ENCODE results near the gene CRB2.

CRB2 gene

GRCh38 chr9:123400926-123401503 is 45.0 kb downstream of the CRB2 start:
- TF ChIP-seq L3MBTL2 (conservative IDR thresholded peaks at IDR 0.05) = no peak
- TF ChIP-seq ELF4 (IDR thresholded peaks at IDR 0.05) = no peak
- TF ChIP-seq BHLHE40 (IDR thresholded peaks at IDR 0.05; ENCODE audit: borderline replicate concordance) = no peak
- TF ChIP-seq ZNF384 (IDR thresholded peaks at IDR 0.05) = no peak
- no peak for TF ChIP-seq LEF1 (IDR thresholded peaks at IDR 0.05; ENCODE audit: borderline replicate concordance)
- TF ChIP-seq CTBP1 (IDR thresholded peaks at IDR 0.05; ENCODE audit: borderline replicate concordance) = no peak
- TF ChIP-seq FOXM1 (IDR thresholded peaks at IDR 0.05; ENCODE audit: borderline replicate concordance) = no peak
- no peak for TF ChIP-seq NFRKB (IDR thresholded peaks at IDR 0.05)
- no peak for TF ChIP-seq PKNOX1 (IDR thresholded peaks at IDR 0.05)
- no peak for TF ChIP-seq FOXK2 (IDR thresholded peaks at IDR 0.05)
- CTCF ChIA-PET = interaction anchor here (1.3 kb wide), 1 partner anchor 15 kb away, joined by 3 read pairs; no protein-coding TSS in a partner anchor

GRCh38 chr9:123401879-123402513 is 46.0 kb downstream of the CRB2 start:
- CTCF ChIA-PET = interaction anchor here (1.0 to 1.3 kb wide), 2 partner anchors 14 to 639 kb away, joined by 3 read pairs; no protein-coding TSS in a partner anchor
- TF ChIP-seq ELF4 (IDR thresholded peaks at IDR 0.05) (no peak), L3MBTL2 (conservative IDR thresholded peaks at IDR 0.05) (no peak), HDGF (IDR thresholded peaks at IDR 0.05; ENCODE audit: borderline replicate concordance) (no peak), SP1 (IDR thresholded peaks at IDR 0.05) (no peak), ZNF384 (IDR thresholded peaks at IDR 0.05) (no peak), FOXM1 (IDR thresholded peaks at IDR 0.05; ENCODE audit: borderline replicate concordance) (no peak), FOXK2 (IDR thresholded peaks at IDR 0.05) (no peak), ARNT (IDR thresholded peaks at IDR 0.05) (no peak), SUZ12 (IDR thresholded peaks at IDR 0.05) (no peak), CTBP1 (IDR thresholded peaks at IDR 0.05; ENCODE audit: borderline replicate concordance) (no peak), FOXA1 (IDR thresholded peaks at IDR 0.05) (no peak), PKNOX1 (IDR thresholded peaks at IDR 0.05) (no peak), TARDBP (IDR thresholded peaks at IDR 0.05) (no peak), BHLHE40 (IDR thresholded peaks at IDR 0.05; ENCODE audit: borderline replicate concordance) (no peak), NFRKB (IDR thresholded peaks at IDR 0.05) (no peak), LEF1 (IDR thresholded peaks at IDR 0.05; ENCODE audit: borderline replicate concordance) (no peak)
- peak; percentile 77 for DNase-seq (ENCODE audit: extremely low spot score)

More at GRCh38 chr9:123400926-123401503, 45.0 kb downstream of the CRB2 start:
- POLR2A ChIA-PET = no interaction called here
- no peak for DNase-seq (ENCODE audit: extremely low spot score)

GRCh38 chr9:123402981-123403509 is 47.0 kb downstream of the CRB2 start:
- DNase-seq (ENCODE audit: extremely low spot score) = no peak
- POLR2A ChIA-PET = no interaction called here
- CTCF ChIA-PET = no interaction called here
- no peak for TF ChIP-seq L3MBTL2 (conservative IDR thresholded peaks at IDR 0.05)
- no peak for TF ChIP-seq CTBP1 (IDR thresholded peaks at IDR 0.05; ENCODE audit: borderline replicate concordance)
- TF ChIP-seq SUZ12 (IDR thresholded peaks at IDR 0.05) = no peak
- TF ChIP-seq TARDBP (IDR thresholded peaks at IDR 0.05) = no peak
- TF ChIP-seq FOXK2 (IDR thresholded peaks at IDR 0.05) = no peak
- TF ChIP-seq ELF4 (IDR thresholded peaks at IDR 0.05) = no peak
- TF ChIP-seq NFRKB (IDR thresholded peaks at IDR 0.05) = no peak
- TF ChIP-seq BHLHE40 (IDR thresholded peaks at IDR 0.05; ENCODE audit: borderline replicate concordance) = no peak
- TF ChIP-seq FOXA1 (IDR thresholded peaks at IDR 0.05) = no peak
- TF ChIP-seq SP1 (IDR thresholded peaks at IDR 0.05) = no peak
- TF ChIP-seq LEF1 (IDR thresholded peaks at IDR 0.05; ENCODE audit: borderline replicate concordance) = no peak
- TF ChIP-seq ZNF384 (IDR thresholded peaks at IDR 0.05) = no peak
- TF ChIP-seq FOXM1 (IDR thresholded peaks at IDR 0.05; ENCODE audit: borderline replicate concordance) = no peak
- no peak for TF ChIP-seq HDGF (IDR thresholded peaks at IDR 0.05; ENCODE audit: borderline replicate concordance)
- TF ChIP-seq ARNT (IDR thresholded peaks at IDR 0.05) = no peak
- TF ChIP-seq PKNOX1 (IDR thresholded peaks at IDR 0.05) = no peak

More at GRCh38 chr9:123401879-123402513, 46.0 kb downstream of the CRB2 start:
- POLR2A ChIA-PET = no interaction called here

GRCh38 chr9:123406016-123406415 is 50.0 kb downstream of the CRB2 start:
- ChIA-PET CTCF (no interaction called here), POLR2A (no interaction called here)
- no peak for TF ChIP-seq ELF4 (IDR thresholded peaks at IDR 0.05)
- TF ChIP-seq PKNOX1 (IDR thresholded peaks at IDR 0.05) = no peak
- TF ChIP-seq LEF1 (IDR thresholded peaks at IDR 0.05; ENCODE audit: borderline replicate concordance) = no peak
- no peak for TF ChIP-seq NFRKB (IDR thresholded peaks at IDR 0.05)
- TF ChIP-seq TARDBP (IDR thresholded peaks at IDR 0.05) = no peak
- TF ChIP-seq SUZ12 (IDR thresholded peaks at IDR 0.05) = no peak
- TF ChIP-seq ARNT (IDR thresholded peaks at IDR 0.05) = no peak
- TF ChIP-seq L3MBTL2 (conservative IDR thresholded peaks at IDR 0.05) = no peak
- no peak for TF ChIP-seq CTBP1 (IDR thresholded peaks at IDR 0.05; ENCODE audit: borderline replicate concordance)
- no peak for TF ChIP-seq HDGF (IDR thresholded peaks at IDR 0.05; ENCODE audit: borderline replicate concordance)
- no peak for TF ChIP-seq ZNF384 (IDR thresholded peaks at IDR 0.05)
- no peak for TF ChIP-seq FOXM1 (IDR thresholded peaks at IDR 0.05; ENCODE audit: borderline replicate concordance)
- TF ChIP-seq SP1 (IDR thresholded peaks at IDR 0.05) = no peak
- no peak for DNase-seq (ENCODE audit: extremely low spot score)

- TF ChIP-seq LEF1 (IDR thresholded peaks at IDR 0.05; ENCODE audit: borderline replicate concordance) (no peak), ZNF384 (IDR thresholded peaks at IDR 0.05) (no peak), FOXM1 (IDR thresholded peaks at IDR 0.05; ENCODE audit: borderline replicate concordance) (no peak), TARDBP (IDR thresholded peaks at IDR 0.05) (no peak), HDGF (IDR thresholded peaks at IDR 0.05; ENCODE audit: borderline replicate concordance) (no peak), BHLHE40 (IDR thresholded peaks at IDR 0.05; ENCODE audit: borderline replicate concordance) (no peak), SUZ12 (IDR thresholded peaks at IDR 0.05) (no peak), ELF4 (IDR thresholded peaks at IDR 0.05) (no peak), SP1 (IDR thresholded peaks at IDR 0.05) (no peak), CTBP1 (IDR thresholded peaks at IDR 0.05; ENCODE audit: borderline replicate concordance) (no peak), FOXA1 (IDR thresholded peaks at IDR 0.05) (no peak), PKNOX1 (IDR thresholded peaks at IDR 0.05) (no peak), L3MBTL2 (conservative IDR thresholded peaks at IDR 0.05) (no peak), NFRKB (IDR thresholded peaks at IDR 0.05) (no peak), FOXK2 (IDR thresholded peaks at IDR 0.05) (no peak)
- DNase-seq (ENCODE audit: extremely low spot score) = no peak
- CTCF ChIA-PET = no interaction called here
- POLR2A ChIA-PET = no interaction called here
These were observed 50.8 kb downstream of the CRB2 start for GRCh38 chr9:123406691-123407216.
